Bronchial epithelial cell (primary cell): ENCODE results near the gene HES6. TPM values are rescaled to one million over a fixed set of nuclear protein-coding genes. Genes with fewer than 3 reads are reported as not detected.

Experiments
- DNase-seq: peaks from one replicate; pipeline ENCODE4 v3.0.0-alpha.2; 2010; ENCODE audit warnings: low read depth
- FAIRE-seq: peaks from 2 replicates; lab custom pipeline; 2011; peaks lifted over from hg19 to GRCh38; lab: Jason Lieb, UNC
- H3K27me3 ChIP-seq: 2 replicates; pipeline ENCODE4 v1.5.1; 2011; ENCODE audit warnings: low read length; ENCODE audit not compliant: control insufficient read depth, insufficient read depth
- H3K36me3 ChIP-seq: 2 replicates; pipeline ENCODE4 v1.5.1; 2011; ENCODE audit warnings: low read length; ENCODE audit not compliant: control insufficient read depth, insufficient read depth
- H3K4me3 ChIP-seq: 2 replicates; pipeline ENCODE4 v1.5.1; 2011; ENCODE audit warnings: mild to moderate bottlenecking, low read depth, low read length, control low read depth
- CTCF ChIP-seq: IDR thresholded peaks from 2 replicates; pipeline ENCODE4 v1.5.1; 2011; ENCODE audit warnings: mild to moderate bottlenecking, moderate library complexity, low read length, control low read depth, inconsistent platforms; ENCODE audit not compliant: insufficient read depth, severe bottlenecking
- total RNA-seq: library from RNA; depleted of rRNA; stranded (reverse); fragments of >200 nt; gene quantifications from 2 replicates; pipeline ENCODE4 v1.2.1, GENCODE V29; 2014

HES6 gene
- 36.1 and 44.3 TPM in 2 replicates for total RNA-seq

GRCh38 chr2:238239863-238240756 is at the start of gene HES6:
HES6 (minus strand) TSS chr2:238240038; CDS start chr2:238239905, 133 bp downstream.
- TF ChIP-seq CTCF: no peak
- FAIRE-seq (no peak), DNase-seq (peak; percentile 65)
- H3K36me3 ChIP-seq: peaks cover under 1% of the 10 kb centered on the region
- peaks cover 8% of the 10 kb centered on the region for H3K27me3 ChIP-seq
- peak within 1 kb of the TSS; percentile 59 for H3K4me3 ChIP-seq

GRCh38 chr2:238289574-238289973 is 49.7 kb upstream of the HES6 start:
- H3K36me3 ChIP-seq: no peaks in the 10 kb centered on the region
- no peak for TF ChIP-seq CTCF
- peak overlapping the region; percentile 89 for H3K4me3 ChIP-seq
- no peaks in the 10 kb centered on the region for H3K27me3 ChIP-seq
- DNase-seq: no peak
- FAIRE-seq: no peak

GRCh38 chr2:238288650-238289573 is 49.1 kb upstream of the HES6 start:
- H3K27me3 ChIP-seq: no peaks in the 10 kb centered on the region
- peak overlapping the region; percentile 89 for H3K4me3 ChIP-seq
- H3K36me3 ChIP-seq: no peaks in the 10 kb centered on the region
- FAIRE-seq (no peak), DNase-seq (peak; percentile 90)
- peak; percentile 39 for TF ChIP-seq CTCF

- peak; percentile 64 for FAIRE-seq
Observed at GRCh38 chr2:238287737-238288649, 48.2 kb upstream of the HES6 start, which contains the start of gene PER2. PER2 (minus strand) TSS chr2:238288610; CDS start chr2:238277936, 10,674 bp downstream.

More at GRCh38 chr2:238287737-238288649, 48.2 kb upstream of the HES6 start, which contains the start of gene PER2:
- H3K27me3 ChIP-seq: no peaks in the 10 kb centered on the region
- H3K4me3 ChIP-seq: peak within 1 kb of the TSS; percentile 89
- TF ChIP-seq CTCF: peak; percentile 30
- DNase-seq: peak; percentile 95
- peaks cover 2% of the 10 kb centered on the region for H3K36me3 ChIP-seq
